LNCAP (cell line): ENCODE data around the gene WBP2.

ENCODE experiments used
- TF ChIP-seq, protein P1 (sequence below): fragments of 450-650 bp; IDR thresholded peaks from 2 replicates; pipeline ENCODE4 v1.5.1; 2017; ENCODE audit warnings: mild to moderate bottlenecking

WBP2 gene

DNA sequence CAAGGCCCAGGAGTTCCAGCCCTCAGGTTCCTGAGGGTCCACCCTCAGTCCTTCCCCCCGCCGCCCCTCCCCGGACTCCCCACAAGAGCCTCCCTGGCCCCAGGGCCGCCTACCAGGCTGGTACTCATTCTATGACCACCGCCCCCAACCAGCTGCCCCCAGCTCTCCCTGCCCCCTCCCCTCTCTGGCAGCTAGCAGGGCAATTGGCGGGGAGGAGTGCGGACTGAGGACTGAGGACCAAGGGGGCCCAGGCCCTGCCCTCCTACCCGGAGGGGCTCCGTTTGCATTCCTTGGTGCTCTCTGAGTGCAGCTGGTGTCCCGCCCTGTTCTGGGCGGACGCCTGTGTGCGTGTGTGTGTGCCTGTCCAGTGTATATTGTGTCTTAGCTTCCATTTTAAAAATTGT lies 30.0 kb downstream of the WBP2 start:
- TF ChIP-seq, protein P1, sequence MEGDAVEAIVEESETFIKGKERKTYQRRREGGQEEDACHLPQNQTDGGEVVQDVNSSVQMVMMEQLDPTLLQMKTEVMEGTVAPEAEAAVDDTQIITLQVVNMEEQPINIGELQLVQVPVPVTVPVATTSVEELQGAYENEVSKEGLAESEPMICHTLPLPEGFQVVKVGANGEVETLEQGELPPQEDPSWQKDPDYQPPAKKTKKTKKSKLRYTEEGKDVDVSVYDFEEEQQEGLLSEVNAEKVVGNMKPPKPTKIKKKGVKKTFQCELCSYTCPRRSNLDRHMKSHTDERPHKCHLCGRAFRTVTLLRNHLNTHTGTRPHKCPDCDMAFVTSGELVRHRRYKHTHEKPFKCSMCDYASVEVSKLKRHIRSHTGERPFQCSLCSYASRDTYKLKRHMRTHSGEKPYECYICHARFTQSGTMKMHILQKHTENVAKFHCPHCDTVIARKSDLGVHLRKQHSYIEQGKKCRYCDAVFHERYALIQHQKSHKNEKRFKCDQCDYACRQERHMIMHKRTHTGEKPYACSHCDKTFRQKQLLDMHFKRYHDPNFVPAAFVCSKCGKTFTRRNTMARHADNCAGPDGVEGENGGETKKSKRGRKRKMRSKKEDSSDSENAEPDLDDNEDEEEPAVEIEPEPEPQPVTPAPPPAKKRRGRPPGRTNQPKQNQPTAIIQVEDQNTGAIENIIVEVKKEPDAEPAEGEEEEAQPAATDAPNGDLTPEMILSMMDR: no peak

DNA sequence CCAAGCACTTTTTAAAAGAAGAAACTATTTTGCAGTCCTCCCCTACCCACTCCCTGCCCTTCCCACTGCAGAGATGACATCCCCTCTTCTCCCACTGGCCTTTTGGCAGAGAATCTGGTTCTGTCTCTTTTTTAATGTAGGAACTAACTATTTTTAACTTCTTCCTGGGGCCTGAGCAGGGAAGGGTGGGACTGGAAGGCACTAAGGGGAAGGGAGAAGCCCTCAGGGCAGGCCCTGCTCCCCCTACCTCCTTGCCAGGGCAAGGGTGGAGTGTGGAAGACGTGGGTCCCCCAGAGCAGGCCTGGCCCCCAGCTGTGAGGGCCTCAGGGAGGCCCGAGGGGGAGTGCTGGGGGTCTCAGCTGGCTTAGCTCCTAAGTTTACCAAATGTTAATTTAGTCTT lies 30.5 kb downstream of the WBP2 start:
- TF ChIP-seq, protein P1: no peak

DNA sequence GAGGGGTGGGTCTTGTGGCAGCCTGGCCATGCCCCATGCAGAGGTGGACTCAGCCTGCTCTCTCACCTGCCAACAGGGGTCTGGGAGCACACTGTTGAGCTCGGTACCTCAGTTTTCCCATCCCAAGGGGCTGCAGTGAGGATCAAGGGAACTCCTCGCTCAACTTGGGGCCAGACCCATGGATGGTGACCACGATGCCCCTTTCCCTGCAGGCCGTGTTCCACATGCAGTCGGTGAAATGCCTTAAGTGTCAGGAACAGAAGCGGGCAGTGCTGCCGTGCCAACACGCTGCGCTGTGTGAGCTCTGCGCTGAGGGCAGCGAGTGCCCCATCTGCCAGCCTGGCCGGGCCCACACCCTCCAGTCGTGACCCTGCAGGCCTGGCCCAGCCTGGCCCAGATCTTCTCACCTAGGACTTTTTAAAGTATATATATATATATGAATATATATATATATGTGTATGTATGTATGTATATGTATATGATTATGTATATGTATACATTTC lies 31.0 kb downstream of the WBP2 start:
- TF ChIP-seq, protein P1: no peak

DNA sequence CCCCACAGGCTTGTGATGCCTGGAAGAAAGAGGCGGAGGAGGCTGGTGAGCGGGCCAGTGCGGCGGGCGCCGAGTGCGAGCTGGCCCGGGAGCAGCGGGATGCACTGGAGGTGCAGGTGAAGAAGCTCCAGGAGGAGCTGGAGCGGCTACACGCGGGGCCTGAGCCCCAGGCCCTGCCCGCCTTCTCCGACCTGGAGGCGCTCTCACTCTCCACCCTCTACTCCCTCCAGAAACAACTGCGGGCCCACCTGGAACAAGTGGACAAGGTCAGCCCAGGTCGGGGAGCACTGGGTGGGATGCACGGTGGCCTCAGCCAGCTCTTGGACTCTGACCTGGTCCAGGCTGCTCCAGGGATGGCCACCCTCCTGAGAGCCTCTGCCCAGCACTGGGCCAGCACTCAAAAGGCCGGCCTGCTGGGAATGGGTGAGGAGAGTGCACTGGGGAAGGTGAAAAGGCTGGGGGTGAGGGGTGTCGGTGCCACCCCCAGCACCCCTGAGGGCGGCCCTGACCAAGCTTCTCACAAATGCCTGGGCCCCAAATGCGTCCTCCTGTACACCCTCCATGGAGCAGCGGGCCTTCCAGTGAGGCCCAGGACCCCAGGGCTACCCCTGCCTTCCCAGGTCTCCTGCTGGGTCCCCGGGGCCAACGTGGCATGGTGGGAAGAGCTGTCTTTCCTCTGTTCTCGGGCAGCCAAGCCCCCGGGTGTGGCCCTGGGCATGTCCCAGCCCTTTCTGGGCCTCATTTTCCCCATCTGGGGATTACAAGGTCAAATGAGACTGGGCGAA lies 31.7 kb downstream of the WBP2 start:
- TF ChIP-seq, protein P1: no peak

DNA sequence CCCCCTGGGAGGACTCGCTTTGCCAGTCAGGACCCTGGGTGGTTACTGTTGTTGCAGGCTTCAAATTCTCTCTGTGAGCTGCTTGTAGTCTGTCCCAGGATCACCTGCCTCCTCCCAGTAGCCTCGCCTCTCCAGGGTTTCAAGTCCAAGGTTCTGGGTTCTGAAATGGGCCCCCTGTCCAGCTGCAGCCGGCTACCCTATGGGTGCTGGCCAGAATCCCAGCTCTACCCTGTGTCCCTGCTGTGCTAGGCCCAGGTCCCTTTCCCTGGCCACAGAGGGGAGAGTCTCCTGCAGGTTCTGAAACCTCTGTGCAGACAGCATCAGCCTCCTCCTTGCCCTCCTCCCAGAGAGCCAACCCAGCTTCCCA lies 32.4 kb downstream of the WBP2 start:
- TF ChIP-seq, protein P1: no peak

DNA sequence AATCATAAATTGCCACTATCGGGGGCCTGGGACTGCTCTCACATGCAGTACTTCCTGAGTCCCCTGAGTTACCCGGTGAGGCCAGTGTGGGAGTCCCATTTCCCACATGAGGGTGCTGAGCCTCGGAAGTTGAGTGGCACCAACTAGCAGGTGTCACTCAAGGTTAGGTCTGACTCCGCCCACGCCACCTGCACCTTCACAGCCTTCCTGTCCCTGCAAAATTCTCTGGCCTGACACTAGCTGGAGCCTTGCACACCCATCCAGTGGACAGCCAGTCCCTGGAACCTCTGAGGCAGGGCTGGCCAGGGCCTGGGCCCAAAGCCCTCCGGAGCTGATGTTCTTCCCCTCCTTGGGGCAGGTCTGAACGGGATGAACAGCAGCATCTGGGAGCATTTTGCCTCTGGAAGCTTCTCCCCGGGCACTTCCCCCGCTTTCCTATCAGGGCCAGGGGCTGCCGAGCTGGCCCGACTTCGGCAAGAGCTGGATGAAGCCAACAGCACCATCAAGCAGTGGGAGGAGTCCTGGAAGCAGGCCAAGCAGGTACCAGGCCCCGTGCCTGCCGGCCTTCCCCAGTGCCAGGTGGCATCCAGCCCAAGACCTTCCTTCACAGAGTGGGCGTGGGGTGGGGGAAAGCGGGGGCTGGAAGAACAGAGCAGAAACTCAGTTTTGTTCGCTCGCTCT lies 32.9 kb downstream of the WBP2 start:
- TF ChIP-seq, protein P1: no peak

DNA sequence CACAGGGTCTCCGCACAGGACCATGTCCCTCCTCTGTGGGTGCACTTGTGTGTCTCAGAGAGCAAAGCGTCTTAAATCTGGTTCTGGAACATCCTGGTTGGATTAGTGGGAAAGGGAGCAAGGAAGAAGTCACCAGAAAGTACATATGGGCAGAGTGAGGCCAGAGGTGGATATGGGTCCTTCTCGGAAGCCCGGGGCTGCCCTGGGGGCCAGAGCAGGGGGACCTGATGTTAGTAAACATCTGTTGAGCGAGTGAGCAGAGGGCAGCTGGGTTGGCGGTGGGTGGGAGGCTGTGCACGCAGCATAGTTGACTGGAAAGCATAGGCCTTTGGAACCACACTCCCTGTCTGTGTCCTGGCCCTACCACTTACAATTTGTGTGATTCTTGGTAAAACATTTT lies 33.6 kb downstream of the WBP2 start:
- TF ChIP-seq, protein P1: no peak
